MCF 10A (cell line): ENCODE data around the gene TUBB3. TPM values are rescaled to one million over a fixed set of nuclear protein-coding genes. Genes with fewer than 3 reads are reported as not detected.

Source experiments
- BruUV-seq: library from RNA; stranded (reverse); fragments of 400-500 nt; replicated peaks from 2 replicates; lab custom pipeline; 2021; lab: Mats Ljungman, UMichigan
- CTCF ChIA-PET: fragments of 300-600 bp; sonication (Branson Sonifier 250); formaldehyde crosslinking; extraction: SDS; loops from one replicate; lab custom pipeline; 2021; ENCODE audit warnings: antibody characterized with exemption, inconsistent platforms; lab: Yijun Ruan, JAX
- POLR2A ChIA-PET: fragments of 300-600, 350-650 bp; sonication (Branson Sonifier 250); formaldehyde crosslinking; extraction: SDS; loops from one replicate; lab custom pipeline; 2020; ENCODE audit warnings: antibody characterized with exemption, inconsistent platforms; lab: Yijun Ruan, JAX
- DNase-seq: peaks from one replicate; pipeline ENCODE4 v3.0.0-alpha.2; 2018; ENCODE audit not compliant: unreplicated experiment
- H3K27ac Mint-ChIP-seq: one replicate; pipeline ENCODE4 v1.8.0; 2022; ENCODE audit warnings: mild to moderate bottlenecking, low read depth, mixed read lengths; ENCODE audit not compliant: unreplicated experiment
- H3K27me3 Mint-ChIP-seq: one replicate; pipeline ENCODE4 v1.8.0; 2022; ENCODE audit warnings: mixed read lengths; ENCODE audit not compliant: insufficient read depth, unreplicated experiment
- H3K36me3 Mint-ChIP-seq: one replicate; pipeline ENCODE4 v1.8.0; 2022; ENCODE audit warnings: mild to moderate bottlenecking, moderate library complexity, mixed read lengths; ENCODE audit not compliant: insufficient read depth, unreplicated experiment
- H3K4me1 Mint-ChIP-seq: one replicate; pipeline ENCODE4 v1.8.0; 2022; ENCODE audit warnings: mixed read lengths; ENCODE audit not compliant: insufficient read depth, unreplicated experiment
- H3K4me3 Mint-ChIP-seq: one replicate; pipeline ENCODE4 v1.8.0; 2022; ENCODE audit warnings: mild to moderate bottlenecking, moderate library complexity, mixed read lengths; ENCODE audit not compliant: unreplicated experiment
- H3K9me3 Mint-ChIP-seq: one replicate; pipeline ENCODE4 v1.8.0; 2022; ENCODE audit warnings: mixed read lengths; ENCODE audit not compliant: unreplicated experiment
- intact Hi-C: fragments of 100-400 bp; cut with micrococcal nuclease; formaldehyde crosslinking; loops from 2 replicates; pipeline ENCODE4 v1.14.1; 2022
- total RNA-seq: library from RNA; stranded (reverse); gene quantifications from 2 replicates; pipeline ENCODE4 v1.2.3, GENCODE V29; 2022
- TF ChIP-seq, protein P1 (sequence below): fragments of 200-600 bp; IDR thresholded peaks from one replicate; pipeline ENCODE4 v1.8.0; 2022; ENCODE audit warnings: antibody characterized with exemption, mild to moderate bottlenecking; ENCODE audit not compliant: unreplicated experiment

The TUBB3 gene
- total RNA-seq, 1 experiment from 2014 or later, result 23.0 TPM

DNA sequence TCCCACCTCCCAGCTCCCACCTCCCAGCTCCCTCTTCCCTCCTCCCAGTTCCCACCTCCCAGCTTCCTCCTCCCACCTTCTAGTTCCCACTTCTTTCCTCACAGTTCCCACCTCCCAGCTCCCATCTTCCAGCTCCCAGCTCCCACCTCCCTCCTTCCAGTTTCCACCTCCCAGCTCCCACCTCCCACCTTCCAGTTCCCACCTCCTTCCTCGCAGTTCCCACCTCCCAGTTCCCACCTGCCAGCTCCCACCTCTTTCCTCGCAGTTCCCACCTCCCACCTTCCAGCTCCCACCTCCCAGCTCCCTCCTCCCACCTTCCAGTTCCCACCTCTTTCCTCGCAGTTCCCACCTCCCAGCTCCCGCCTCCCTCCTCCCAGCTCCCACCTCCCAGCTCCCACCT, 14.9 kb upstream of the TUBB3 start:
- H3K4me1 Mint-ChIP-seq, result no peaks in the 10 kb centered on the region
- no peak overlapping the region for H3K27ac Mint-ChIP-seq
- no peaks in the 10 kb centered on the region for H3K27me3 Mint-ChIP-seq
- ChIA-PET CTCF (interaction anchor here (0.6 to 0.8 kb wide), 3 partner anchors 33 to 1163 kb away, joined by 3 to 4 read pairs (median 4); no protein-coding TSS in a partner anchor), POLR2A (interaction anchor here (1.2 to 2.4 kb wide), 2 partner anchors 10 to 14 kb away, joined by 5 to 8 read pairs; partner anchors contain the start of gene MC1R)
- no peak for DNase-seq
- no peaks in the 10 kb centered on the region for H3K9me3 Mint-ChIP-seq
- TF ChIP-seq, protein P1, sequence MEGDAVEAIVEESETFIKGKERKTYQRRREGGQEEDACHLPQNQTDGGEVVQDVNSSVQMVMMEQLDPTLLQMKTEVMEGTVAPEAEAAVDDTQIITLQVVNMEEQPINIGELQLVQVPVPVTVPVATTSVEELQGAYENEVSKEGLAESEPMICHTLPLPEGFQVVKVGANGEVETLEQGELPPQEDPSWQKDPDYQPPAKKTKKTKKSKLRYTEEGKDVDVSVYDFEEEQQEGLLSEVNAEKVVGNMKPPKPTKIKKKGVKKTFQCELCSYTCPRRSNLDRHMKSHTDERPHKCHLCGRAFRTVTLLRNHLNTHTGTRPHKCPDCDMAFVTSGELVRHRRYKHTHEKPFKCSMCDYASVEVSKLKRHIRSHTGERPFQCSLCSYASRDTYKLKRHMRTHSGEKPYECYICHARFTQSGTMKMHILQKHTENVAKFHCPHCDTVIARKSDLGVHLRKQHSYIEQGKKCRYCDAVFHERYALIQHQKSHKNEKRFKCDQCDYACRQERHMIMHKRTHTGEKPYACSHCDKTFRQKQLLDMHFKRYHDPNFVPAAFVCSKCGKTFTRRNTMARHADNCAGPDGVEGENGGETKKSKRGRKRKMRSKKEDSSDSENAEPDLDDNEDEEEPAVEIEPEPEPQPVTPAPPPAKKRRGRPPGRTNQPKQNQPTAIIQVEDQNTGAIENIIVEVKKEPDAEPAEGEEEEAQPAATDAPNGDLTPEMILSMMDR, result no peak
- intact Hi-C loops, result no loop called here
- no peak overlapping the region for H3K4me3 Mint-ChIP-seq
- no TSS peak for BruUV-seq
- peaks cover 84% of the 10 kb centered on the region for H3K36me3 Mint-ChIP-seq

DNA sequence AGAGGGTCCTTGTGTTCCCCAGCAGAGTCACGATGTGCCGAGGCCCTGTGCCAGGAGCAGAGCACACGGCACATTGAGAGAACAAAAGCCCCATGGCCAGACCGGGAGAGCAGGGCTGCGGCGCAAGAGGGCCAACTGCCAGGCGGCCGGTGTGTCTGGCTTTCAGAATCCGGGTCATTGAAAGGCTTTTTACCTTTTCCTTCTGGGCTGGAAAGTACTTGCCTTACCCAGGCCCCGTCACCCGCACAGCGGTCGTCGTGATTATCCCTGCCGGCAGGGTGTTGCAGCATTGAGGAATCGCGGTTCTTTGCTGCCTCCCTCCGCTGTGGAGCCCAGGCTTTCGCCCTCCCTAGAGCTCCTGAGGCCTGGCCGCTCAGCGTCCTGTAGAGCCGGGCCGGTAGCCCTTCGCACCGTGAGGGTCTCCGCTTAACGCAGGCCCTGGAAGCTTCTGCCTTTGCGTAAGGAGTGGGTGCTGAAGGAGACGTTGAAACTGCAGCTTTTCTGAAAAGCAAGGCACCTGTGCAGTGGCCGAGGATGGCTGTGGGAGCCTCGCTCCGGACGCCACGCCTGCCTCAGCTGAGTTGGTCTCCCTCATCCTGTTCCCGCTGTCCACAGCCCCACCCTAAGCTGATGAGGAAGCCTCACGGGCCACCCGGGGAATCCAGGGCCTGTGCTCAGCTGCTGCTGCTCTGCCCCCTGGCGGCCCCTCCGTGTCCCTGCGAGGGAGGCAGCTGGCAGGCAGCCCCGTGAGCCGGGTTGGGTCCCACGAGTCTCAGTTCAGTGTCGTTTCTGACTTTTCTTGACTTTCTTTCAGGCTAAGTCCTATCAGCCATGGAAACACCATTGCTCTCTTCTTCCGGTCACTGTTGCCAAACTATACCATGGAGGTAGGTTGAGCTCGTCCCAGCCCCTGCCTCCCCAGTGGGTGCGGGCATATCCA, 13.1 kb upstream of the TUBB3 start:
- Mint-ChIP-seq H3K4me3 (no peak overlapping the region), H3K9me3 (no peaks in the 10 kb centered on the region), H3K27me3 (no peaks in the 10 kb centered on the region), H3K36me3 (peaks cover 72% of the 10 kb centered on the region), H3K4me1 (no peaks in the 10 kb centered on the region), H3K27ac (no peak overlapping the region)
- no TSS peak for BruUV-seq
- ChIA-PET CTCF (interaction anchor here (0.6 to 1.4 kb wide), 3 partner anchors 25 to 1386 kb away, joined by 3 read pairs; no protein-coding TSS in a partner anchor), POLR2A (interaction anchor here (0.7 to 1.4 kb wide), 3 partner anchors 12 to 37 kb away, joined by 3 to 11 read pairs (median 5); partner anchors contain the start of genes TCF25 and TUBB3)
- TF ChIP-seq, protein P1, result peak; percentile 86
- intact Hi-C loops, result no loop called here
- DNase-seq, result peak; percentile 68

DNA sequence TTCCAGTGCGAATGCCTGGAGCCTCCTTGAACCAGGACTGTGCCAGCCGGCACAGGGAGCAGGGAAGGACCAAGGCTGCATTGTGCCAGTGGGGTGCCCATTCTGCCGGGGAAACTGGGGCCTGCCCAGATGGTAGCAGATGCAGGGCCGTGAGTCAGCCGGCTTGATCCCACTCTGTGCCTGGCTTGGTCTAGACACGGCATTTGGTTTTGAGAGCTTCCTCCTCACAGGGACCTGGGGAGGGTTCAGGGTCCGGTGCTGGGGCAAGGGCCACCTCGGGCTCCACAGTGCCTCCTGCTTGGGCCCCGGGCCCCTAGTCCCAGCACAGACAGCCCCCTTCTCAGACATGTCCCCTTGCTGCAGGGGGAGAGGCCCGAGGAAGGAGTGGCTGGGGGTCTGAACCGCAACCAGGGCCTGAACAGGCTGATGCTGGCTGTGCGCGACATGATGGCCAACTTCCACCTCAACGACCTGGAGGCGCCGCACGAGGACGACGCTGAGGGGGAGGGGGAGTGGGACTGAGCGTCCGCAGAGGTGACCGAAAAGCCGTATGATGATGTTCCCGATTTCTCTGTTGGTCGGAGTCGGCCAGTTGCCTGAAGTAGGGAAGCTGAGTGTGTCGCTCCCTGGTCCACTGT, 12.3 kb upstream of the TUBB3 start:
- no peaks in the 10 kb centered on the region for H3K4me1 Mint-ChIP-seq
- H3K27me3 Mint-ChIP-seq, result no peaks in the 10 kb centered on the region
- TF ChIP-seq, protein P1, result no peak
- ChIA-PET CTCF (interaction anchor here (1.4 kb wide), 1 partner anchor 25 kb away, joined by 3 read pairs; no protein-coding TSS in a partner anchor), POLR2A (interaction anchor here (0.7 to 1.4 kb wide), 2 partner anchors 11 to 22 kb away, joined by 3 to 11 read pairs; partner anchors contain the start of gene TUBB3)
- no peak overlapping the region for H3K4me3 Mint-ChIP-seq
- no peaks in the 10 kb centered on the region for H3K9me3 Mint-ChIP-seq
- no TSS peak for BruUV-seq
- intact Hi-C loops, result no loop called here
- H3K36me3 Mint-ChIP-seq, result peaks cover 64% of the 10 kb centered on the region
- H3K27ac Mint-ChIP-seq, result no peak overlapping the region
- no peak for DNase-seq

DNA sequence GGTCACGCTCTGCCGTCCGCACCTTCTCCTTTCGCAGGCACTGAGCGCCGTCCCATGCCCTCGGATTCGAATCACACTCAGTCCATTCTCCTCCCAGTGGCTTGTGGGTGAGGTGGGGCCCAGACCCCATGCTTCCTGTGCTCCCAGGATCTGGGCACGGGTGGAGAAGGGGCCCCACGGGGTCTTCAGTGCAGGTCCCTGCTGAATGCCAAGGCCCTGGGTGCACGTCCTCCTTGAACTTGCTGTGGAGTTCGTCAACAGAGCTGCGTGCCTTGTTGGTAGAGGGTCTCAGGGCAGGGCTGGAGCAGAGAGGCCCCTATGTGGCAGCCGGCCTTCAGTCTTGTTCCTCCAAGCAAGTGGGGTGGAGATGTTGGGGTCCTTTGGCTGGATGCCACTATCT, 11.8 kb upstream of the TUBB3 start:
- intact Hi-C loops, result no loop called here
- peaks cover 66% of the 10 kb centered on the region for H3K36me3 Mint-ChIP-seq
- H3K4me1 Mint-ChIP-seq, result no peaks in the 10 kb centered on the region
- no peaks in the 10 kb centered on the region for H3K9me3 Mint-ChIP-seq
- no peak overlapping the region for H3K27ac Mint-ChIP-seq
- CTCF ChIA-PET, result no interaction called here
- TF ChIP-seq, protein P1, result no peak
- no peak overlapping the region for H3K4me3 Mint-ChIP-seq
- POLR2A ChIA-PET, result no interaction called here
- no TSS peak for BruUV-seq
- H3K27me3 Mint-ChIP-seq, result no peaks in the 10 kb centered on the region
- no peak for DNase-seq
